Activated gamma-delta T cell treated with Interleukin-2 at 50 U/mL for 16 hours (primary cell): ENCODE measurements around the gene PNMT.

Experiments used
- DNase-seq: peaks from one replicate; pipeline ENCODE4 v3.0.0-alpha.2; 2020

The PNMT gene

DNA sequence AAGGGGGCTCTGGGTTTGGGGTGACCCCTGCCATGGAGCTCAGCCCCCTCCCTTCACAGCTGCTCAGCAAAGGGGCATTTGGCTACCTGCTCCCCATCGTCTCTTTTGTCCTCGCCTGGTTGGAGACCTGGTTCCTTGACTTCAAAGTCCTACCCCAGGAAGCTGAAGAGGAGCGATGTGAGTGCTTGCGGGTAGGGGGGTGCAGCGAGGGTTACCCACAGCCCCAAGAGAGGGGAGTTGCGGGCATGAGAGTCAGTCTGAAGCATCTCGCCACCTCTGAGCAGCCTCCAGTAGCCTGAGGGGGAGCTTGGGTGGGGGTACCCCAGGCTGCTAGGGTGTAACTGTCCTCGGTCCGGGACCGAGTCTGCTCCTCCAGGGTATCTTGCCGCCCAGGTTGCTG, 9.9 kb upstream of the PNMT start:
- no peak for DNase-seq

DNA sequence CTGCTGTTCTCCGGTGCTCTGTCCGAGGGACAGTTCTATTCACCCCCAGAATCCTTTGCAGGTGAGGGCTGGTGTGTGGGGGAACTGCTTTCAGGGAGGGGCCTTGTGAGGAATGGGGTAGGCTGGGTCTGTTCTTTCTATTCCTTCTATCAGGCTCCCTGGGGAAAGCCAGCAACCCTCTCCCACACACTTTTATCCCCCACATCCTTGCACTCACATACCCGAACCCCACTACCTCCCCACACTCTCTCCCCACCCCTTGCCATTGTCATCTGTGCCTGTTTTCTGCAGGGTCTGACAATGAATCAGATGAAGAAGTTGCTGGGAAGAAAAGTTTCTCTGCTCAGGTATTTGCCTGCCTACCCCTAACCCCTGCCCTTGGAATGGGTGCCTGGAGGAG, 9.5 kb upstream of the PNMT start:
- no peak for DNase-seq

DNA sequence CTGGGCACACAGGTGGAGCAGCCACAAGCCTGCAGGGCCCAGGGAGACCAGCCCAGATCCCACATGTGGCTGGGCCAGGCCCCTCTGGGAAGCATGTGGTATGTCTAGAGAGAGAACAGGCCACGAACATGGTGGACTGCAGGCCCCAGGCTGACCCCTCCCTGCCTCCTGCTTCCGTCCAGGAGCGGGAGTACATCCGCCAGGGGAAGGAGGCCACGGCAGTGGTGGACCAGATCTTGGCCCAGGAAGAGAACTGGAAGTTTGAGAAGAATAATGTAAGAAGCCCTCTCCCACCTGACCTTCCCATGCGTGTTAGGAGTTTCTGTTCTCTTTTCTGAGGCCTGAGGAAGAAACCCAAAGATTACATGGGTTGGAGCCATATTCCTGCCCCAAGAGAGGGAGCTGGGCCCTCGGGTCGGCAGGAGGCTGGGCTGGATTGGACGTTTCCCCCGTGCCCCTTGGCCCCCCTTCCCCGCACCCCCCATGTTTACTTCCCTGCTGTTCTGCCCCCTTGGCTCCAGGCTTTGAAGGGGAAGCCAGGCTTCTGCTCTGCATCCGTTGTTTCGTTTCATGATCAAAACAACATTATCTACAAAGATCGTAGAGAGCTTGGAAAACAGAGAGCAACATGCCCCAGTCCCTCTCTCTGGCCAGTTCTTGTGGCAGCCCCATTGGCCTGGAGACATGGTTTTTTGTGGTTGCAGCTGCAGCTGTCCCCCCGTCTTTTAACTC, 8.8 kb upstream of the PNMT start:
- DNase-seq = no peak

DNA sequence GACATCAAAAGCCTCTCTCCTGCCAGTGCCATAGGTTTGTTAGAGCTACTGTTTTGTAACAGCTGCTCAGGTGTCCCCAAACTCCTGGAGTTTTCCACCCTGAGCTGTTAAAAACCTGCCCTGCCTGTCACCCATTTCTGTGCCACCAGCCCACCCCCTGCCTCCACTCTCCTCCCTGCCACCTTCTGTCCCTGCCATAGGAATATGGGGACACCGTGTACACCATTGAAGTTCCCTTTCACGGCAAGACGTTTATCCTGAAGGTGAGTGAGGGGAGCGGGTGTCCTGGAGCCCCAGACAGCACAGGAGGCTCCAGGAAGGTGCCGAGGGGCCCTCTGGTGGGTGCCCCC, 8.3 kb upstream of the PNMT start:
- DNase-seq = no peak

DNA sequence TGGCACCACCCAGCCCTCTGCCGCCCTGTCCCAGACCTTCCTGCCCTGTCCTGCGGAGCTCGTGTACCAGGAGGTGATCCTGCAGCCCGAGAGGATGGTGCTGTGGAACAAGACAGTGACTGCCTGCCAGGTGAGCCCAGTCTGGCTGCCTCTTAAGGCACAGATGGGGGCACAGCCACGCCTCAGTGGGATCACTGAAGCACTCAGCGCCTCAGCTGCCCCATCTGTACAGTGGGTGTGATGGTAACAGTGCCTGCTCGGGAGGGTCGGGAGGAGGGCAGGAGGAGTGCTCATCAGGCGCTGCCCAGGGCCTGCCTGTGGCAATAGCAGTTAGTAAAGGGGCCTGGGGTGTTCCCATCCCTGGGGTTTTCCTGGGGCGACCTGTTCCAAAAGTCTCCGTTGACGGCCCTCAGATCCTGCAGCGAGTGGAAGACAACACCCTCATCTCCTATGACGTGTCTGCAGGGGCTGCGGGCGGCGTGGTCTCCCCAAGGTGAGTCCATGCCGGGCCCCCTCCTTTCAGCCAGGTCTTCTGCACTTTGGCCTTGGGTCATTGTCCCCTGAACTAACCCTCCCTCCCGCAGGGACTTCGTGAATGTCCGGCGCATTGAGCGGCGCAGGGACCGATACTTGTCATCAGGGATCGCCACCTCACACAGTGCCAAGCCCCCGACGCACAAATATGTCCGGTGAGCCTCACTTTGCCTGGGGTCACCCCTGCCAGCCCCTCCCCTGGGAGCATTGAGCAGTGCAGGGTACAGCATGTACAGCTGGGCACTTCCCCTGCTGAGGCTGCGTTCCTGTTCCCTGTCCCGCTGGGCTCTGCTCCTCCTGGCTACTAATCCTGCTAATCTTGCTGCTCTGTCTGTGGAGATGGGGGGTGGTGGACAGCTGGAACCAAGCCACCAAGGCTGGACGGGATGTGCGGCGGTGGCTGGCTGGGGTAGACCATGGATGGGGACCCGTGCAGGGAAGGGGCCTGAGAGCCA, 7.6 kb upstream of the PNMT start:
- DNase-seq = no peak

DNA sequence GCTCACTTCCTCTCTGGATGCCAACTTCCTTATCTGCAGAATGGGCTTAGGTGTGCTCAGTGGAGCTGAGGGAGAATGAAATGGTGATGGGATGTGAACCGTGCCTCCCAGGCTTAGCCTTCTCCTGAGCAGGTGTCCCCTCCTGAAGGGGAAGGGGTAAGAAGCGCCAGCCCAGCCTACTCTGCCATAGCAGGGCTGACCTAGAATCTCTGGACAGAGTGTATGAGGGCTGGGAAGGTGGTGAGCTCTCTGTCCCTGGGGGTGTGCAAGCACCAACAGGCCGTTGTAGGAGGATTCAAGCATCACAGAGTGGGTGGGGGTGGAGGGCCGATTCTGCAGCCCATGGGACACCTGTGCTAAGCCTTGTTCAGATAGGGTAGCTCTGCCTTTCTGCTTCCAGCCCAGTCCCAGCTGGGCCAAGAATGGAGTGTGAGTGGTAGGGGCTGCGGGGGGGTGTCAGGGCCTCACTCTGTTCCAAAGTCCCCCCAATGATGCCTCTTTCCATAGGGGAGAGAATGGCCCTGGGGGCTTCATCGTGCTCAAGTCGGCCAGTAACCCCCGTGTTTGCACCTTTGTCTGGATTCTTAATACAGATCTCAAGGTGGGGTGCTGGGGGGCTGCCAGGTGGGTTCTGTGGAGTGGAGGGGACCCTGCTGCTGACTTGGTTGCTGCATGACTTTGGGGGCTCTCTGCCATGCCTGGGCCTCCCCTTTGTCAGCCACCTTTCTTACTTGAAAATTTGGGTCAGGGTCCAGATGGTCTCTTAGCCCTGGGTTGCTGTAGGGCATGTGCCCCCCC, 6.3 kb upstream of the PNMT start:
- no peak for DNase-seq

DNA sequence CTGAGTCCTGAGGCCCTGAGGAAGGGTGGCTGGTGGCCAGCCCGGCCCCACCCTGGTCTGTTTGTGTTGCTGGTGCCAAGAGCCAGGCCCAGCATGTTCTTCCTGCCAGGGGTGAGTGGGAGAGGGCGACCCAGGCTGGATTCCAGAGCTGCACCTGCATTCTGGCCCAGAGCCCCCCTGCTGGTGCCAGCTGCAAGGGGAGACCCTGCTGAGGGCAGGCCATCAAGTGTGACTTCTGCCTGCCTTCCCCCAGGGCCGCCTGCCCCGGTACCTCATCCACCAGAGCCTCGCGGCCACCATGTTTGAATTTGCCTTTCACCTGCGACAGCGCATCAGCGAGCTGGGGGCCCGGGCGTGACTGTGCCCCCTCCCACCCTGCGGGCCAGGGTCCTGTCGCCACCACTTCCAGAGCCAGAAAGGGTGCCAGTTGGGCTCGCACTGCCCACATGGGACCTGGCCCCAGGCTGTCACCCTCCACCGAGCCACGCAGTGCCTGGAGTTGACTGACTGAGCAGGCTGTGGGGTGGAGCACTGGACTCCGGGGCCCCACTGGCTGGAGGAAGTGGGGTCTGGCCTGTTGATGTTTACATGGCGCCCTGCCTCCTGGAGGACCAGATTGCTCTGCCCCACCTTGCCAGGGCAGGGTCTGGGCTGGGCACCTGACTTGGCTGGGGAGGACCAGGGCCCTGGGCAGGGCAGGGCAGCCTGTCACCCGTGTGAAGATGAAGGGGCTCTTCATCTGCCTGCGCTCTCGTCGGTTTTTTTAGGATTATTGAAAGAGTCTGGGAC, 5.5 kb upstream of the PNMT start:
- DNase-seq = no peak

DNA sequence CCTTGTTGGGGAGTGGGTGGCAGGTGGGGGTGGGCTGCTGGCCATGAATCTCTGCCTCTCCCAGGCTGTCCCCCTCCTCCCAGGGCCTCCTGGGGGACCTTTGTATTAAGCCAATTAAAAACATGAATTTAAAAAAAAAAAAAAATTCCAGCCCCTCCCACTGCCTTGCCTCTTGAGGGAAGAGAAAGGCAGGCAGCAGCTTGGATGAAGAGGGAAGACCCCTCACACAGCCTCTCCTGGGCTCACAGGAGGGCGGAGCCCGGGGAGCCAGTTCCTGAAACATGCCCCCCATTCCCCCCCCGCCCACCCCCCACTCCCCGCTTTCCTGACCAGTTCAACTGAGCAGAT, 4.9 kb upstream of the PNMT start:
- DNase-seq = no peak

DNA sequence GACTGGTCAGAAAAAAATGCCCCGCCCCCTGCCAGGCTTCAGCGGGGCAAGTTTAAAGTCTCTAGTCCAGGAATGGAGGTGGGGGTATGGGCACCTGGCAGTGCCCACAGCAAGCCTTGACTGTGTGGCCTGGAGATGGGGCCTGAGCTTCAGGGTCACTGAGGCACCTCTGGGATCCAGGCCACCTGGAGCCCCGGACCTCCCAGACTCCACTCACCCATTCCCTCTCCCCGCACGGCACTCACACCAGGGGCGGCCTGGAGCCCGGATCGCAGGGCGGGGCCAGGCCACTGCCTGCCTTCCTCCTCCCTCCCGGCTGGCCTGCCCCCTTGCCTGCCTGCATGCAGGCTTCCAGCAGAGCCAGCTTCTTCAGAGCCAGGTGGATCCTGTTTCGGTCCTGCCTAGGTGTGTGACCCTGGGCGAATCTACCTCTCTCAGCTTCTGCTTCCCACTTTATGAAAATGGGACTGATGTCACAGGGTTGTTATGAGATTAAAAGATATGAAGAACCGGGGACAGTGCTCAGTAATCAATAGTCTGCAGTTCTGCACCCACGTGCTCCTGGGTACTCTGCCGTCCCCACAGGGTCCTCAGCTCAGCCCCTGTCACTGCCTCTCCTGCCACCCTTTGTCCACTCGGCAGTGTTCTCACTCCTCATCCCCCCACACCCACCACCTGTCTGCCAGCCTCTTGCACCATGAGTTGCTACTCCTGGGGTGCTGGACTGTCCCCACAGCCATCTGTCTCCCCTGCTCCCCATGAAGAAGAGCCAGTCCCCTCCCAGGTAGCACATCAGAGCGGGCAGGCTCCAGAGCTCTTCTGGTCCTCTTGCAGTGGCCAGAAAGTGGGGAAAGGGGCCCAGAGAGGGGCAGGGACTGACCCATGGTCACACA, 4.3 kb upstream of the PNMT start:
- no peak for DNase-seq

DNA sequence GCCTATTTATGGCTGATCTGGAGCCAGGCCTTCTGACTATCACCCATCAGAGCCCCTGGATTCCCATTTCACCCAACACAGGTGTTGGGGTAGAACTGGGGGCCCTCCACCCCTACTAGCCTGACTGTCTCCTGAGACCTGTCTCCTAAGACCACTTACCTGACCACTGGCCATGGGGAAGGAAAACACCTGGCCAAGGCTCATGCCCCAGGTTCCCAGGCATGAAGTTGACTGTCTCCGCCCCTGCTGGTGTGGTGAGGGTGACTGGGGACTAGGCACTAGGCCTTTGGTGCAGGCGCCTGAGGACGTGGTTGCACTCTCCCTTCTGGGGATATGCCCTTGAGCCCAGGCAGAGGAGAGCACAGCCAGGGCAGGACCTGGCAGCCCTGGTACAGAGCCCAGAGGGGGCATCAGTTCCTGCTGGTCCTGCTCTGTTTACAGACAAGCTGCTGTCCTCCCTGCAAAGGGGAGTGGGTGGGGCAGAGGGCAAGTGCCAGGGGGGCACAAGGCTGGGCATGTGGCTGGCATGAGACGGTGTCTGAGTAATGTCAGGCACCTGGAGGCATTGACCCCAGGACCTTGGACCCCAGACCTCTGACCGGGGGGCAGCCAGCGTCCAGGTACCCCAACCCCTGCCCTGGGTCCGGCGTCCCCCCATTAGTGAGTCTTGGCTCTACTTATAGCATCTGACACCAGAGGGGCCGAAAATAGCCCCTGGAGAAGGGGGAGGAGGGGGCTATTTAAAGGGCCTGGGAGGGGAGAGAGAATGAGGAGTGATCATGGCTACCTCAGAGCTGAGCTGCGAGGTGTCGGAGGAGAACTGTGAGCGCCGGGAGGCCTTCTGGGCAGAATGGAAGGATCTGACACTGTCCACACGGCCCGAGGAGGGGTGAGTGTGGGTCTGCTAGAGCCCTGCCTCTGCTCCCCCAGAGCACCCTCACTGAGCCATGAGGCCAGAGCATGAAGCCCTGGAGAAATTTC, 3.4 kb upstream of the PNMT start, which contains the start of gene TCAP:
Gene TCAP (plus strand): TSS at position 769 of the 981 bp plus-strand sequence. CDS start 11 bp downstream, at position 780.
- DNase-seq = no peak

DNA sequence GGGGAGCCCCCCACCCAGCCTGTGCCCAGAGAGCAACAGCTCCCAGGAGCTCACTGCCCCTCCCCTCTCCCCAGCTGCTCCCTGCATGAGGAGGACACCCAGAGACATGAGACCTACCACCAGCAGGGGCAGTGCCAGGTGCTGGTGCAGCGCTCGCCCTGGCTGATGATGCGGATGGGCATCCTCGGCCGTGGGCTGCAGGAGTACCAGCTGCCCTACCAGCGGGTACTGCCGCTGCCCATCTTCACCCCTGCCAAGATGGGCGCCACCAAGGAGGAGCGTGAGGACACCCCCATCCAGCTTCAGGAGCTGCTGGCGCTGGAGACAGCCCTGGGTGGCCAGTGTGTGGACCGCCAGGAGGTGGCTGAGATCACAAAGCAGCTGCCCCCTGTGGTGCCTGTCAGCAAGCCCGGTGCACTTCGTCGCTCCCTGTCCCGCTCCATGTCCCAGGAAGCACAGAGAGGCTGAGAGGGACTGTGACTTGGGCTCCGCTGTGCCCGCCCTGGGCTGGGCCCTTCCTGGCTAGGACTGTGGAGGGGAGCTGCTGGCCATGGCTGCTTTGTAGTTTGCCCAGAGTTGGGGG, 2.5 kb upstream of the PNMT start:
- no peak for DNase-seq

DNA sequence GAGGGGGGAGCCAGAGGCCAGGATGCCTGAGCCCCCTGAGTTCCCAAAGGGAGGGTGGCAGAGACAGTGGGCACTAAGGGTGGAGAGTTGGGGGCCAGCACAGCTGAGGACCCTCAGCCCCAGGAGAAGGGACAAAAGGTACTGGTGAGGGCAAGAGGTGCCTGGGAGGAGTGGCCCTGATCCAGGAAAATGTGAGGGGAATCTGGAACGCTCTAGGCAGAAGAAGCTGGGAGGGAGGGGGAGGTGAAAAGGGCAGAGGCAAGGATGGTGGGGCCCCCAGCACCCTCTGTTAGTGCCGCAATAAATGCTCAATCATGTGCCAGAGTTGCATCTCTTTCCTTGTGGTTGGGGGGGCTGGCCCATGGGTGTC, 2.0 kb upstream of the PNMT start:
- DNase-seq = no peak

DNA sequence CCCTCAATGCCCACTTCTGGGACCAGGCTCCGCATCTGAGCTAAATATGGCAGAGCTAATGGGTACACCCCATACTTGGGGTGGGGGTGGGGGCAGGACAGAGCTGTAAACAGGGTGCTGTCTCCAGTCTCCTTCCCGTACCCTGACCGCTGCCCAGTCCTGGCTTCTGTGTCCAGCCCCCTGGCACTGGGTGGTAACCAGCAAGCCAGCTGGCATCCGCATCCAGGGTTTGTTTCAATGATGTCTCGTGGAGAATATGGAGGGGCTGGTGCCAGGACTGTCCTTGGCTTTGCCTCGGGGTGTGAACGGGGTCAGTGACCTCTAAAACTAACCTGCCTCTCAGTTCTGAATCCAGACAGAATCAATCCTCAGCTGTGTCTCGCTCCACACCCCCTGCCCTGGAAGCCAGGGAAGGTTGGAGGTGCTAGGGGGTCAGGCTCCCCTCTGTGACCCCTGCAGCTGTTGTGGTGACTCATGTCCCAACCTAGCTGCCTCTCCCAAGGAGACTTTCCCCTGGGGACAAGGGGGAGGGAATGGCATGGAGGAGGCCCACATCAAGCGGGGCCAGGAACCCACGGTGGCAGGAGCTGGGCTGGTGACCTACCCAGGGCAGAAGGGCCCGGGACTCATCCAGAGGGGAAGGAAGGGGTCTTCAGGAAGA, 1.5 kb upstream of the PNMT start:
- no peak for DNase-seq

DNA sequence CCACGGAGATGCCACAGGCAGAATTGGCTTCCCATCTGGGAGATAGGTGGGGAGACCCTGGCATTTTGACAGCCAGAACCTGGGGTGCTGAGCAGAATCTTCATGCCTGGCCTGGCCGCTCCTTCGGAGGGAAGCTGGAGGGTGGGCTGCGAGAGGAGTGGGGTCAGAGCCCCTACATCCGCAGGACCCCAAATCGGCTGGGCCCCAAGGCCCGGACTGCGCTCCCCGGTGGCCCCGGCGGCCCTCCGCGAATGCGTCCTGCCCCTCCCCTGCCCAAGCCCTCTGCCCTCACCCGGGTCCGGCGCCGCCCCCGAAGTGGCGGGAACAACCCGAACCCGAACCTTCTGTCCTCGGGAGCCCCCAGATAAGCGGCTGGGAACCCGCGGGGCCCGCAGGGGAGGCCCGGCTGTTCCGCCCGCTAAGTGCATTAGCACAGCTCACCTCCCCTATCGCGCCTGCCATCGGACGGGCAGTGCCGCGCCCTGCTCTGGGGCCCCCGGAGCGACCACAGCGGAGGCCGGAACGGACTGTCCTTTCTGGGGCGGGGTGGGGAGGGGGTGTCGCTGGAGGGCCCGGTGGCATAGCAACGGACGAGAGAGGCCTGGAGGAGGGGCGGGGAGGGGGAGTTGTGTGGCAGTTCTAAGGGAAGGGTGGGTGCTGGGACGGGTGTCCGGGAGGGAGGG, 850 bp upstream of the PNMT start:
- DNase-seq = no peak

DNA sequence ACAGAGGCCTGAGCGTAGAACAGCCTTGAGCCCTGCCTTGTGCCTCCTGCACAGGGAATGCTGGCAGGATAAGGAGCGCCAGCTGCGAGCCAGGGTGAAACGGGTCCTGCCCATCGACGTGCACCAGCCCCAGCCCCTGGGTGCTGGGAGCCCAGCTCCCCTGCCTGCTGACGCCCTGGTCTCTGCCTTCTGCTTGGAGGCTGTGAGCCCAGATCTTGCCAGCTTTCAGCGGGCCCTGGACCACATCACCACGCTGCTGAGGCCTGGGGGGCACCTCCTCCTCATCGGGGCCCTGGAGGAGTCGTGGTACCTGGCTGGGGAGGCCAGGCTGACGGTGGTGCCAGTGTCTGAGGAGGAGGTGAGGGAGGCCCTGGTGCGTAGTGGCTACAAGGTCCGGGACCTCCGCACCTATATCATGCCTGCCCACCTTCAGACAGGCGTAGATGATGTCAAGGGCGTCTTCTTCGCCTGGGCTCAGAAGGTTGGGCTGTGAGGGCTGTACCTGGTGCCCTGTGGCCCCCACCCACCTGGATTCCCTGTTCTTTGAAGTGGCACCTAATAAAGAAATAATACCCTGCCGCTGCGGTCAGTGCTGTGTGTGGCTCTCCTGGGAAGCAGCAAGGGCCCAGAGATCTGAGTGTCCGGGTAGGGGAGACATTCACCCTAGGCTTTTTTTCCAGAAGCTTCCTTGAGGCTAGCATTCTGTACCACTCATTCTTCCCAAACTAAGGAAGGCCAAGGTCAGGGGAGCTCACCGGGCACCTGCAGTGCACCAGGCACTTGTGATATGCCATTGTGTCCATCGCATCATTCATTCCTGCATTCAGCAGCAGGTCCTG, 1.9 kb downstream of the PNMT start:
- DNase-seq = no peak

DNA sequence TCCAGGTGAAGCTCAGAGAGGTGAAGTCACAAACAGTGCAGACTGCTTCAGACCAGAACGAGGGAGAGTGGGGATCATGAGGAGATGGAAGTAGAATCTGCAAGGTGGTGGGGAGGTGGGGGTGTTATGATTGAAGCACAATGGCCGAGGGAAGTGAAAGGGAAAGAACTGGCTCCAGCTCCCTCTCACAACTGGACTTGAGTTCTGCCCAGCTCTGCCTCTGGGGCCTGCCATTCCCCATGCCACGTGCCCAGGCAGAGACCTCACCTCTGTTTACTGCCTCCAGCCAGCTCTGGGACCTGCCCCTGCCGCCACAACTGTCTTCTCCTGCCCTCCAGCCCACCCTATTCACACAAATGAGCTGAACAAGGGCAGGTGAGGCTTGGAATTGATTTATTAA, 2.5 kb downstream of the PNMT start:
- DNase-seq = no peak

DNA sequence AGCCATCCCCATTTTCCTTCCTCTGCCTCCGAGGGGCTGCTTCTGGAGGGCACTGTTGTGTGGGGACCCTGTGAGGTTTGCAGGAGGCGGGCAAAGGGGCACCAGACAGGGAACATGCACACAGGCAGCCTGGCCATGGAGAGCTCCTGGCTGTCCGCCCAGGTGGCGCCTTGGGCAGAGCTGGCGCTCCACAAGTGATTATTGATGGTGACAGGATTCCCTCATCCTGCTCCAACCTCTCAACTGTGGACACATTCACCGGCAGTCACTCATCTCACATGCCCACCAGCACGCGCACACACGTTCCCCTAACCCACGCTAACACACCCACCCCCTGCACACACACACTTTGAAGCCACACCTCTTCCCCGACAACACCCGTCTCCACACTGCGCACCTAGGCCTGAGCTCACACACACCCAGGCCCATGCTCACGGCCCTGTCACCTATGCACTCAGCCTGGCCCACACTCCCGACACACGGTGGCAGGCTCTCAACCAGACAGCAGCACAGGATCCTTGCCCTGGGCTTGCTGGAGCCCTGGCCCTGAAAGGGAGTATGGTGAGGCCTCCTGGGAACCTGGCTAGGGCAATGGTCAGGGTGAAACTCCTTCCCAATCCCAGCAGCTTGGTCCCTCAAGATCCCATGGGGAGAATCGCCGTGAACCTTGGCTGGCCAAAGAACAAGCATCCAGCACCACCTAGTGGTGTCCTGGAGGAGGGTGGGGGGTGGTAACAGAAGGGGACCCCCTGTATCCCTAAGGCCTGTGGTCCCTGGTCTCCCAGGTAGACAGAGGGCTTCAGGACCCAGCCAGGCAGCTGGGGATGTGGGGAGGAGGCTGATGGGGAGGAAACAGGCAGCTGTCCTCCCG, 3.6 kb downstream of the PNMT start:
- DNase-seq = no peak
